ENCODE data around the gene NEMP2.

DNA sequence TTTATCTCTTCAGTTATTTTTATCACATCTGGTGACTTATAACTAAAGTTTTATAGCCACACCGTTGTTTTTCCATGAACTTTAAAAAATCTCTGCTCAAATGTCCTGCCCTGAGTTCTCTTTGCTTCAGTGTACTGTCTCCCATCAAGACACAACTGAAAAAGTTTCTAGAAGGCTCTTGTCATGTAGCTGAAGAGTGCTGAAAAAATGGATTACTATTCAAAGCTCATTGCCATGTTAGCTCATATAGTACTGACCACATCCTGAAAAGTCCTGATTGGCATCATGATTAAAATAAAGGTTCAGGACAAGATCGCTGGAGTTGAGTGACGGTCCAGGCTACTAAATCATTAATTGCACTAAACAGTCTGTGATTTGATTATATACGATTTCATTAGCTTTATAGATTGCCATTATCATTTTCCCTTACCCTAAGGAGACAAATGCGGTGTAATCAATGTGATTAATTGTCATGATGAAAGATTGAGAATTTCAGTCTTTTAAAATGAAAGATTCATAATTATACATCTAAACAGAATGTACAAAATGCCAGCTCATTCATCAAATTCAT lies 64.2 kb downstream of the NEMP2 start:
- TF ChIP-seq, protein P1, sequence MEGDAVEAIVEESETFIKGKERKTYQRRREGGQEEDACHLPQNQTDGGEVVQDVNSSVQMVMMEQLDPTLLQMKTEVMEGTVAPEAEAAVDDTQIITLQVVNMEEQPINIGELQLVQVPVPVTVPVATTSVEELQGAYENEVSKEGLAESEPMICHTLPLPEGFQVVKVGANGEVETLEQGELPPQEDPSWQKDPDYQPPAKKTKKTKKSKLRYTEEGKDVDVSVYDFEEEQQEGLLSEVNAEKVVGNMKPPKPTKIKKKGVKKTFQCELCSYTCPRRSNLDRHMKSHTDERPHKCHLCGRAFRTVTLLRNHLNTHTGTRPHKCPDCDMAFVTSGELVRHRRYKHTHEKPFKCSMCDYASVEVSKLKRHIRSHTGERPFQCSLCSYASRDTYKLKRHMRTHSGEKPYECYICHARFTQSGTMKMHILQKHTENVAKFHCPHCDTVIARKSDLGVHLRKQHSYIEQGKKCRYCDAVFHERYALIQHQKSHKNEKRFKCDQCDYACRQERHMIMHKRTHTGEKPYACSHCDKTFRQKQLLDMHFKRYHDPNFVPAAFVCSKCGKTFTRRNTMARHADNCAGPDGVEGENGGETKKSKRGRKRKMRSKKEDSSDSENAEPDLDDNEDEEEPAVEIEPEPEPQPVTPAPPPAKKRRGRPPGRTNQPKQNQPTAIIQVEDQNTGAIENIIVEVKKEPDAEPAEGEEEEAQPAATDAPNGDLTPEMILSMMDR (conservative IDR thresholded peaks at IDR 0.05; ENCODE audit: low read depth, low read length): no peak
- TF ChIP-seq FOS (IDR thresholded peaks at IDR 0.05; ENCODE audit: low read depth, low read length) (no peak), RFX5 (IDR thresholded peaks at IDR 0.05; ENCODE audit: low read depth, low read length) (no peak), CEBPB (IDR thresholded peaks at IDR 0.05; ENCODE audit: low read depth, low read length) (no peak)
